K562 (cell line): ENCODE results near the gene KNL1. TPM values are rescaled to one million over a fixed set of nuclear protein-coding genes. Genes with fewer than 3 reads are reported as not detected.

Experiments used
- ARHGAP35 ChIP-seq: fragments of 450-650 bp; IDR thresholded peaks from 2 replicates; pipeline ENCODE4 v1.6.1; 2018; ENCODE audit not compliant: partially characterized antibody
- BRCA1 ChIP-seq, 2 experiments: fragments of 450-650 bp in 1 of 2; sonication (generic) in 1 of 2; formaldehyde crosslinking in 1 of 2; IDR thresholded peaks; 2 replicates each; pipeline versions ENCODE4 v1.5.0 to v1.6.1; 2017 to 2020; ENCODE audit warnings: mild to moderate bottlenecking in 1 of 2, missing genetic modification reagents in 1 of 2
- EZH2 ChIP-seq: IDR thresholded peaks from 2 replicates; pipeline ENCODE4 v1.6.1; 2012; ENCODE audit warnings: low read depth, mild to moderate bottlenecking, inconsistent platforms, low read length, borderline replicate concordance
- HNRNPK ChIP-seq: fragments of 200-400 bp; formaldehyde crosslinking; IDR thresholded peaks from one replicate; pipeline ENCODE4 v1.6.1; 2018; ENCODE audit warnings: mild to moderate bottlenecking, low read depth, low read length; ENCODE audit not compliant: poor library complexity, severe bottlenecking
- ILK ChIP-seq: fragments of 450-650 bp; IDR thresholded peaks from 2 replicates; pipeline ENCODE4 v1.6.1; 2016; ENCODE audit warnings: missing genetic modification characterization, low read depth, mild to moderate bottlenecking, missing compliant biosample characterization, moderate library complexity, borderline replicate concordance
- MAFF ChIP-seq: IDR thresholded peaks from 2 replicates; pipeline ENCODE4 v1.6.1; 2012; ENCODE audit warnings: low read length, improper control_type of control experiment
- MECOM ChIP-seq: fragments of 250-450 bp; sonication (Bioruptor Pico); IDR thresholded peaks from 2 replicates; pipeline ENCODE4 v1.8.0; 2022; ENCODE audit warnings: inconsistent platforms
- OTX1 ChIP-seq: fragments of 450-650 bp; formaldehyde crosslinking; IDR thresholded peaks from 2 replicates; pipeline ENCODE4 v1.4.0; 2022; ENCODE audit warnings: mild to moderate bottlenecking
- POLR3A ChIP-seq: IDR thresholded peaks from 2 replicates; pipeline ENCODE4 v1.6.1; 2011; ENCODE audit warnings: borderline replicate concordance, mild to moderate bottlenecking, moderate library complexity; ENCODE audit not compliant: insufficient read length, insufficient read depth; ENCODE audit errors: extremely low read depth
- TAF15 ChIP-seq: fragments of 200-400 bp; formaldehyde crosslinking; IDR thresholded peaks from 2 replicates; pipeline ENCODE4 v1.6.1; 2017; ENCODE audit warnings: mild to moderate bottlenecking, low read depth, low read length, moderate library complexity
- ZKSCAN1 ChIP-seq: fragments of 150-350 bp; IDR thresholded peaks from 2 replicates; pipeline ENCODE4 v1.6.1; 2016; ENCODE audit warnings: low read depth, low read length
- ZNF133 ChIP-seq: fragments of 250-450 bp; sonication (Bioruptor Pico); IDR thresholded peaks from 2 replicates; pipeline ENCODE4 v1.4.0; 2020; ENCODE audit warnings: mild to moderate bottlenecking
- ZNF212 ChIP-seq: fragments of 450-650 bp; formaldehyde crosslinking; IDR thresholded peaks from 2 replicates; pipeline ENCODE4 v1.4.0; 2020; ENCODE audit warnings: mild to moderate bottlenecking
- ZNF280A ChIP-seq: fragments of 450-650 bp; IDR thresholded peaks from 2 replicates; pipeline ENCODE4 v1.6.1; 2018; ENCODE audit warnings: mild to moderate bottlenecking, low read depth; ENCODE audit not compliant: partially characterized antibody
- ZNF445 ChIP-seq: fragments of 250-450 bp; sonication (Bioruptor Pico); IDR thresholded peaks from 2 replicates; pipeline ENCODE4 v1.4.0; 2020; ENCODE audit warnings: low read depth, mild to moderate bottlenecking, moderate library complexity
- polyA plus RNA-seq, 8 experiments: library from polyadenylated mRNA; depleted of rRNA in 4 of 8; stranded (reverse) in 5 of 8; unstranded in 3 of 8; fragments of >200 nt; fragmentation: Nextera tagmentation in 2 of 8; fragmentation: Illumina TruSeq in 1 of 8; extraction: Ambion mirVana in 2 of 8; extraction: Trizol in 1 of 8; gene quantifications; 2 replicates each; pipeline versions ENCODE4 v1.2.1 to v1.2.3, GENCODE V29; 2011 to 2014; ENCODE audit warnings: inconsistent platforms in 1 of 8, missing spikeins in 1 of 8
- total RNA-seq, 7 experiments: library from RNA; depleted of rRNA in 6 of 7; stranded (reverse); fragments of >200 nt in 6 of 7; fragmentation: Illumina TruSeq in 2 of 7; extraction: Trizol in 2 of 7; gene quantifications; 2 replicates each; pipeline versions ENCODE4 v1.2.1 to v1.2.3, GENCODE V29; 2011 to 2021; ENCODE audit warnings: low replicate concordance in 1 of 7
- TF ChIP-seq, protein P1 (sequence below), 2 experiments: IDR thresholded peaks in 1 of 2; conservative IDR thresholded peaks in 1 of 2; 2 replicates each; pipeline ENCODE4 v1.6.1; 2016; ENCODE audit warnings: low read depth in 2 of 2, mild to moderate bottlenecking in 1 of 2, missing compliant biosample characterization in 1 of 2, missing genetic modification characterization in 1 of 2, moderate library complexity in 1 of 2
- TF ChIP-seq, protein P2 (sequence below): sonication (generic); formaldehyde crosslinking; IDR thresholded peaks from 2 replicates; pipeline ENCODE4 v1.8.0; 2022; ENCODE audit warnings: missing genetic modification reagents, mild to moderate bottlenecking, borderline replicate concordance
- TF ChIP-seq, protein P3 (sequence below): sonication (generic); formaldehyde crosslinking; IDR thresholded peaks from 2 replicates; pipeline ENCODE4 v1.8.0; 2023; ENCODE audit warnings: mild to moderate bottlenecking, missing genetic modification reagents

The KNL1 gene
- total and polyA plus RNA-seq, 9 of the 15 experiments (the other 6 are each of a cell fraction or from before 2014, with no cell fraction given), result 14.5 to 65.4 (median 34.6) TPM

DNA sequence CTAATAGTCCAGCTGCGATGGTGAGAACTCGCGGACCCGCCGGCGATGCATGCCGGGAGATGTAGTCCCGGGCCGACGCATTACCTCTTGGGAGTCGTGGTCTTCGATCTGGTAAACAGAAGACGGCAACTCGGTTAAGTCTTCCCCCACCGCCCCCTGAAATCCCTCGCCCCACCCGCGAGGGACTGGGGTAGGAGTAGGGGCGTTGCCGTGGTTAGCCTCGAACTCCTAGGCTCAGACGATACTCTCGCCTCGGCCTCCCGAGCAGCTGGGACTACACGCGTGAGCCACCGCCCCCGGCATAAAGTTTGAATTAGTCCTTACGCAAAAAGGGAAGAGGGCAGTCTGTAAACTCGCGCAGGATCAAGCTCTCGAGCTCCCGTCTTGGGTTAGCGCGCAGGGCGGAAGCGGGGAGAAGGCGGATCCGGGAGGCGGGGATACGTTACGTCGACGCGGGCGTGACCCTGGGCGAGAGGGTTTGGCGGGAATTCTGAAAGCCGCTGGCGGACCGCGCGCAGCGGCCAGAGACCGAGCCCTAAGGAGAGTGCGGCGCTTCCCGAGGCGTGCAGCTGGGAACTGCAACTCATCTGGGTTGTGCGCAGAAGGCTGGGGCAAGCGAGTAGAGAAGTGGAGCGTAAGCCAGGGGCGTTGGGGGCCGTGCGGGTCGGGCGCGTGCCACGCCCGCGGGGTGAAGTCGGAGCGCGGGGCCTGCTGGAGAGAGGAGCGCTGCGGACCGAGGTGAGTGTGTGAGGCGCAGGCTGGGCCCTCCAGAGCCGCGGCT lies 100.8 kb downstream of the KNL1 start, which contains the start of gene RAD51 (continued):
- TF ChIP-seq, protein P1, sequence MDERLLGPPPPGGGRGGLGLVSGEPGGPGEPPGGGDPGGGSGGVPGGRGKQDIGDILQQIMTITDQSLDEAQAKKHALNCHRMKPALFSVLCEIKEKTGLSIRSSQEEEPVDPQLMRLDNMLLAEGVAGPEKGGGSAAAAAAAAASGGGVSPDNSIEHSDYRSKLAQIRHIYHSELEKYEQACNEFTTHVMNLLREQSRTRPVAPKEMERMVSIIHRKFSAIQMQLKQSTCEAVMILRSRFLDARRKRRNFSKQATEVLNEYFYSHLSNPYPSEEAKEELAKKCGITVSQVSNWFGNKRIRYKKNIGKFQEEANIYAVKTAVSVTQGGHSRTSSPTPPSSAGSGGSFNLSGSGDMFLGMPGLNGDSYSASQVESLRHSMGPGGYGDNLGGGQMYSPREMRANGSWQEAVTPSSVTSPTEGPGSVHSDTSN (CRISPR knock-in tag; IDR thresholded peaks at IDR 0.05; ENCODE audit: low read depth), result no peak
- TF ChIP-seq, protein P1 (tag; conservative IDR thresholded peaks at IDR 0.05; ENCODE audit: low read depth), result no peak
- TF ChIP-seq POLR3A, result no peak
- TF ChIP-seq ZNF133 (CRISPR knock-in tag), result no peak
- TF ChIP-seq ZKSCAN1, result no peak
- no peak for TF ChIP-seq ARHGAP35
- TF ChIP-seq TAF15, result no peak
- TF ChIP-seq OTX1 (CRISPR knock-in tag), result no peak
- TF ChIP-seq, protein P2, sequence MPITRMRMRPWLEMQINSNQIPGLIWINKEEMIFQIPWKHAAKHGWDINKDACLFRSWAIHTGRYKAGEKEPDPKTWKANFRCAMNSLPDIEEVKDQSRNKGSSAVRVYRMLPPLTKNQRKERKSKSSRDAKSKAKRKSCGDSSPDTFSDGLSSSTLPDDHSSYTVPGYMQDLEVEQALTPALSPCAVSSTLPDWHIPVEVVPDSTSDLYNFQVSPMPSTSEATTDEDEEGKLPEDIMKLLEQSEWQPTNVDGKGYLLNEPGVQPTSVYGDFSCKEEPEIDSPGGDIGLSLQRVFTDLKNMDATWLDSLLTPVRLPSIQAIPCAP (CRISPR knock-in tag), result no peak
- no peak for TF ChIP-seq ILK (tag)
- TF ChIP-seq ZNF212 (CRISPR knock-in tag), result no peak
- no peak for TF ChIP-seq ZNF280A
- no peak for TF ChIP-seq BRCA1 (IDR thresholded peaks at IDR 0.05)
- TF ChIP-seq BRCA1 (CRISPR knock-in tag; IDR thresholded peaks at IDR 0.05), result no peak
- no peak for TF ChIP-seq MECOM (CRISPR knock-in tag)
- no peak for TF ChIP-seq HNRNPK
- TF ChIP-seq, protein P3, sequence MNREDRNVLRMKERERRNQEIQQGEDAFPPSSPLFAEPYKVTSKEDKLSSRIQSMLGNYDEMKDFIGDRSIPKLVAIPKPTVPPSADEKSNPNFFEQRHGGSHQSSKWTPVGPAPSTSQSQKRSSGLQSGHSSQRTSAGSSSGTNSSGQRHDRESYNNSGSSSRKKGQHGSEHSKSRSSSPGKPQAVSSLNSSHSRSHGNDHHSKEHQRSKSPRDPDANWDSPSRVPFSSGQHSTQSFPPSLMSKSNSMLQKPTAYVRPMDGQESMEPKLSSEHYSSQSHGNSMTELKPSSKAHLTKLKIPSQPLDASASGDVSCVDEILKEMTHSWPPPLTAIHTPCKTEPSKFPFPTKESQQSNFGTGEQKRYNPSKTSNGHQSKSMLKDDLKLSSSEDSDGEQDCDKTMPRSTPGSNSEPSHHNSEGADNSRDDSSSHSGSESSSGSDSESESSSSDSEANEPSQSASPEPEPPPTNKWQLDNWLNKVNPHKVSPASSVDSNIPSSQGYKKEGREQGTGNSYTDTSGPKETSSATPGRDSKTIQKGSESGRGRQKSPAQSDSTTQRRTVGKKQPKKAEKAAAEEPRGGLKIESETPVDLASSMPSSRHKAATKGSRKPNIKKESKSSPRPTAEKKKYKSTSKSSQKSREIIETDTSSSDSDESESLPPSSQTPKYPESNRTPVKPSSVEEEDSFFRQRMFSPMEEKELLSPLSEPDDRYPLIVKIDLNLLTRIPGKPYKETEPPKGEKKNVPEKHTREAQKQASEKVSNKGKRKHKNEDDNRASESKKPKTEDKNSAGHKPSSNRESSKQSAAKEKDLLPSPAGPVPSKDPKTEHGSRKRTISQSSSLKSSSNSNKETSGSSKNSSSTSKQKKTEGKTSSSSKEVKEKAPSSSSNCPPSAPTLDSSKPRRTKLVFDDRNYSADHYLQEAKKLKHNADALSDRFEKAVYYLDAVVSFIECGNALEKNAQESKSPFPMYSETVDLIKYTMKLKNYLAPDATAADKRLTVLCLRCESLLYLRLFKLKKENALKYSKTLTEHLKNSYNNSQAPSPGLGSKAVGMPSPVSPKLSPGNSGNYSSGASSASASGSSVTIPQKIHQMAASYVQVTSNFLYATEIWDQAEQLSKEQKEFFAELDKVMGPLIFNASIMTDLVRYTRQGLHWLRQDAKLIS (CRISPR knock-in tag), result peak; percentile 92
- no peak for TF ChIP-seq EZH2
- TF ChIP-seq MAFF, result no peak
- no peak for TF ChIP-seq ZNF445 (CRISPR knock-in tag)
